Measurements from ENCODE around the gene PITPNM1.

Gene PITPNM1

GRCh38 chr11:67500831-67501715 is 4.1 kb downstream of the PITPNM1 start:
- no peak for DNase-seq (ENCODE audit: extremely low read depth, low read depth)
- TF ChIP-seq, protein P1, sequence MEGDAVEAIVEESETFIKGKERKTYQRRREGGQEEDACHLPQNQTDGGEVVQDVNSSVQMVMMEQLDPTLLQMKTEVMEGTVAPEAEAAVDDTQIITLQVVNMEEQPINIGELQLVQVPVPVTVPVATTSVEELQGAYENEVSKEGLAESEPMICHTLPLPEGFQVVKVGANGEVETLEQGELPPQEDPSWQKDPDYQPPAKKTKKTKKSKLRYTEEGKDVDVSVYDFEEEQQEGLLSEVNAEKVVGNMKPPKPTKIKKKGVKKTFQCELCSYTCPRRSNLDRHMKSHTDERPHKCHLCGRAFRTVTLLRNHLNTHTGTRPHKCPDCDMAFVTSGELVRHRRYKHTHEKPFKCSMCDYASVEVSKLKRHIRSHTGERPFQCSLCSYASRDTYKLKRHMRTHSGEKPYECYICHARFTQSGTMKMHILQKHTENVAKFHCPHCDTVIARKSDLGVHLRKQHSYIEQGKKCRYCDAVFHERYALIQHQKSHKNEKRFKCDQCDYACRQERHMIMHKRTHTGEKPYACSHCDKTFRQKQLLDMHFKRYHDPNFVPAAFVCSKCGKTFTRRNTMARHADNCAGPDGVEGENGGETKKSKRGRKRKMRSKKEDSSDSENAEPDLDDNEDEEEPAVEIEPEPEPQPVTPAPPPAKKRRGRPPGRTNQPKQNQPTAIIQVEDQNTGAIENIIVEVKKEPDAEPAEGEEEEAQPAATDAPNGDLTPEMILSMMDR (IDR thresholded peaks at IDR 0.05; ENCODE audit: low read depth, low read length): no peak

- DNase-seq (ENCODE audit: extremely low read depth, low read depth): no peak
These were observed 4.7 kb downstream of the PITPNM1 start for GRCh38 chr11:67500484-67500821.

DNA sequence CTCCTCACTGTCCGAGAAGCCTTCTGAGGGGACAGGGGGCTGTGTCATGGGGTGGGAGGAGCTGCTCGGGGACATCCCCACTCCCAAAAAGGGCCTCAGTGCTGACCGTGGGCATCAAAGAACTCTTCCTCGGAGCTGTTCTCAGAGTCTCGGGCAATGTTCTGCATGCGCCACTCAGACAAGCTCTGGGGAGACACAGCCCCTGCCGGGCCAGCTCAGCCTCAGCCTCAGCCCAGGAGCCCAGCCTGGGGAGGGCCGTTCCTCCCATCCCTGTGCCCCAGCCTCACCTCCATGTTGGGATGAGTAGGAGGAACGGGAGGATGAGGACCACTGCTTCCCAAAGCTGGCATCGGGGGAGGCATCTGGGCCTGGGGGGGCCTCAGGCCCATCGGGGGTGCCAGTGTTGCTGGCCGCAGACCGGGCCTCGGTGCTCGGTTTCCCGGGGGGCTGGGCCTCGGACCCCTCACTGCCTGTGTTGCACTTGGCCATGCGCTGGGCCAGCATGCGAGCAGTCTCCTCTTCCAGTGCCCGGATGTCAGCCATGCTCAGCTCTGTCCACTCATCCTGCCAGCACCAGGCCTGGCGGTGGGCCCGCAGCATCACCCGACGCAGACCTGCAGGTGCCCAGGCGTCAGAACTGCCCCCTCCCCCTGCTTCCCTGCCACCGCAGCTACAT is 5.2 kb downstream of the PITPNM1 start:
- no peak for DNase-seq (ENCODE audit: extremely low read depth, low read depth)
- TF ChIP-seq, protein P1 (IDR thresholded peaks at IDR 0.05; ENCODE audit: low read depth, low read length): no peak

More at GRCh38 chr11:67500484-67500821, 4.7 kb downstream of the PITPNM1 start:
- TF ChIP-seq, protein P1 (IDR thresholded peaks at IDR 0.05; ENCODE audit: low read depth, low read length): no peak

GRCh38 chr11:67498544-67498972 is 6.6 kb downstream of the PITPNM1 start:
- DNase-seq (ENCODE audit: extremely low read depth, low read depth): no peak
- TF ChIP-seq, protein P1 (IDR thresholded peaks at IDR 0.05; ENCODE audit: low read depth, low read length): no peak

GRCh38 chr11:67497656-67498291 is 7.4 kb downstream of the PITPNM1 start:
- TF ChIP-seq, protein P1 (IDR thresholded peaks at IDR 0.05; ENCODE audit: low read depth, low read length): no peak
- no peak for DNase-seq (ENCODE audit: extremely low read depth, low read depth)

DNA sequence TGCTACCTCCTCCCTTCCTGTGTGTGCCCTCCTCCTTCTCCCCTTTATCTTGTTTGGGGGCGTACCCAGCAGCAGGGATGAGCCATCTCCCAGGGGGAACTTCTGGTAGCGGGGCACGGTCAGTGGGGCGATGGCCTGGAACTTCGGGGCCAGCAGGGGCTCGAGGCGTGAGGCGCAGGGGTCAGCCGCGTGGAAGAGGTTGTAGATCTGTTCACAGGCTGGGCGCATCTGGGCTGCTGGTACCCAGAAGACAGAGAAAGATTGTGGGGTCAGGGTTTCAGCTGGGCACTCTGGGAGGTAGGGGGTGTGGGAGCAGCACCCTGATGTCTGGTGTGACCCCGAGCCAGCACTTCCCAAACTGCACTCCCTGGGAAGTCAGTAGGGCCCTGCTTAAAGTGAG is 9.1 kb downstream of the PITPNM1 start:
- DNase-seq (ENCODE audit: extremely low read depth, low read depth): no peak
- TF ChIP-seq, protein P1 (IDR thresholded peaks at IDR 0.05; ENCODE audit: low read depth, low read length): no peak

All from AG09319 (cell line).